ENCODE measurements around the gene MX1. TPM values are rescaled to one million over a fixed set of nuclear protein-coding genes. Genes with fewer than 3 reads are reported as not detected.

Gene MX1
- total RNA-seq, 1 donor from 2014 or later, result 82.5 TPM

GRCh38 chr21:41482980-41483379 lies 56.9 kb downstream of the MX1 start:
- no peak overlapping the region for H3K27ac ChIP-seq
- no peaks in the 10 kb centered on the region for H3K9me3 ChIP-seq
- intact Hi-C loops (cut with DNase I), result no loop called here
- H3K36me3 ChIP-seq, result no peaks in the 10 kb centered on the region
- no peak for TF ChIP-seq CTCF (IDR thresholded peaks at IDR 0.05)
- no peak for DNase-seq (ENCODE audit: low spot score in 2 of 2)
- no peaks in the 10 kb centered on the region for H3K4me1 ChIP-seq
- no peaks in the 10 kb centered on the region for H3K27me3 ChIP-seq
- no peak overlapping the region for H3K4me3 ChIP-seq

- H3K4me1 ChIP-seq, result no peaks in the 10 kb centered on the region
- DNase-seq (ENCODE audit: low spot score in 2 of 2), result no peak
- no peak overlapping the region for H3K27ac ChIP-seq
- no peak for TF ChIP-seq CTCF (IDR thresholded peaks at IDR 0.05)
- intact Hi-C loops (cut with DNase I), result no loop called here
- no peaks in the 10 kb centered on the region for H3K36me3 ChIP-seq
- no peak overlapping the region for H3K4me3 ChIP-seq
- no peaks in the 10 kb centered on the region for H3K9me3 ChIP-seq
- no peaks in the 10 kb centered on the region for H3K27me3 ChIP-seq
Measured at GRCh38 chr21:41483415-41483814, 57.4 kb downstream of the MX1 start.

- TF ChIP-seq CTCF (IDR thresholded peaks at IDR 0.05), result no peak
- no peaks in the 10 kb centered on the region for H3K4me1 ChIP-seq
- H3K36me3 ChIP-seq, result no peaks in the 10 kb centered on the region
- intact Hi-C loops (cut with DNase I), result no loop called here
- DNase-seq (ENCODE audit: low spot score in 2 of 2), result no peak
- H3K27ac ChIP-seq, result no peak overlapping the region
- H3K27me3 ChIP-seq, result no peaks in the 10 kb centered on the region
- no peak overlapping the region for H3K4me3 ChIP-seq
- H3K9me3 ChIP-seq, result no peaks in the 10 kb centered on the region
Measured at GRCh38 chr21:41483973-41484372, 57.9 kb downstream of the MX1 start.

GRCh38 chr21:41487082-41487481 lies 61.0 kb downstream of the MX1 start:
- H3K27me3 ChIP-seq, result no peaks in the 10 kb centered on the region
- intact Hi-C loops (cut with DNase I), result no loop called here
- no peaks in the 10 kb centered on the region for H3K36me3 ChIP-seq
- no peak overlapping the region for H3K4me3 ChIP-seq
- DNase-seq (ENCODE audit: low spot score in 2 of 2), result no peak
- no peak for TF ChIP-seq CTCF (IDR thresholded peaks at IDR 0.05)
- H3K4me1 ChIP-seq, result no peaks in the 10 kb centered on the region
- no peaks in the 10 kb centered on the region for H3K9me3 ChIP-seq
- H3K27ac ChIP-seq, result no peak overlapping the region

- H3K9me3 ChIP-seq, result no peaks in the 10 kb centered on the region
- no peaks in the 10 kb centered on the region for H3K27me3 ChIP-seq
- no peaks in the 10 kb centered on the region for H3K36me3 ChIP-seq
- no peak overlapping the region for H3K27ac ChIP-seq
- TF ChIP-seq CTCF (IDR thresholded peaks at IDR 0.05), result no peak
- DNase-seq (ENCODE audit: low spot score in 2 of 2), result no peak
- no peak overlapping the region for H3K4me3 ChIP-seq
- intact Hi-C loops (cut with DNase I), result no loop called here
- no peaks in the 10 kb centered on the region for H3K4me1 ChIP-seq
Measured at GRCh38 chr21:41488080-41488479, 62.0 kb downstream of the MX1 start.

GRCh38 chr21:41489329-41489728 lies 63.3 kb downstream of the MX1 start:
- Histone ChIP-seq H3K4me1 (no peaks in the 10 kb centered on the region), H3K4me3 (no peak overlapping the region), H3K27ac (no peak overlapping the region), H3K36me3 (no peaks in the 10 kb centered on the region), H3K27me3 (no peaks in the 10 kb centered on the region), H3K9me3 (no peaks in the 10 kb centered on the region)
- TF ChIP-seq CTCF (IDR thresholded peaks at IDR 0.05), result no peak
- DNase-seq (ENCODE audit: low spot score in 2 of 2), result no peak
- intact Hi-C loops (cut with DNase I), result no loop called here

Measured in ascending aorta (tissue), 2 donors.